HG03135 (cell line): ENCODE data around the gene TNFRSF4.
"Not testable (repeated sequence)": the region's sequence is repeated elsewhere in the genome, so short reads cannot be mapped to it uniquely, and the experiment has no call there.

Experiments
- ATAC-seq: cut with Tn5 transposase; IDR thresholded peaks from one replicate; pipeline ENCODE4 v1.9.1; 2021; ENCODE audit warnings: mild to moderate bottlenecking, moderate library complexity; ENCODE audit not compliant: unreplicated experiment

TNFRSF4 gene

GRCh38 chr1:1204425-1204920 lies 9.5 kb downstream of the TNFRSF4 start:
- no peak for ATAC-seq

GRCh38 chr1:1203561-1204424 lies 10.2 kb downstream of the TNFRSF4 start:
- no peak for ATAC-seq

GRCh38 chr1:1202831-1203560 lies 11.0 kb downstream of the TNFRSF4 start:
- no peak for ATAC-seq

- peak; percentile 45 for ATAC-seq
These were observed 12.8 kb downstream of the TNFRSF4 start for GRCh38 chr1:1200876-1201810.

- ATAC-seq = no peak
These were observed 13.7 kb downstream of the TNFRSF4 start for GRCh38 chr1:1199961-1200875.

- no peak for ATAC-seq
These were observed 14.6 kb downstream of the TNFRSF4 start for GRCh38 chr1:1199141-1199960.

- no peak for ATAC-seq
These were observed 15.4 kb downstream of the TNFRSF4 start for GRCh38 chr1:1198423-1199140.

- no peak for ATAC-seq
These were observed 16.2 kb downstream of the TNFRSF4 start for GRCh38 chr1:1197551-1198422.

- no peak for ATAC-seq
These were observed 16.8 kb downstream of the TNFRSF4 start for GRCh38 chr1:1197188-1197500.

GRCh38 chr1:1196431-1197187 lies 17.3 kb downstream of the TNFRSF4 start:
- ATAC-seq = no peak

GRCh38 chr1:1195726-1196125 lies 18.2 kb downstream of the TNFRSF4 start:
- not testable (repeated sequence) for ATAC-seq

GRCh38 chr1:1194723-1195122 lies 19.2 kb downstream of the TNFRSF4 start:
- no peak for ATAC-seq

- ATAC-seq = no peak
These were observed 22.2 kb downstream of the TNFRSF4 start for GRCh38 chr1:1191734-1192133.

GRCh38 chr1:1189111-1189510 lies 24.8 kb downstream of the TNFRSF4 start:
- no peak for ATAC-seq

- ATAC-seq = no peak
These were observed 26.0 kb downstream of the TNFRSF4 start for GRCh38 chr1:1187938-1188337.

- no peak for ATAC-seq
These were observed 28.7 kb downstream of the TNFRSF4 start for GRCh38 chr1:1185101-1185765.
